Measurements from ENCODE around the gene KLHL40. TPM values are rescaled to one million over a fixed set of nuclear protein-coding genes. Genes with fewer than 3 reads are reported as not detected.

KLHL40 gene
- polyA plus RNA-seq, 1 experiment = not detected

DNA sequence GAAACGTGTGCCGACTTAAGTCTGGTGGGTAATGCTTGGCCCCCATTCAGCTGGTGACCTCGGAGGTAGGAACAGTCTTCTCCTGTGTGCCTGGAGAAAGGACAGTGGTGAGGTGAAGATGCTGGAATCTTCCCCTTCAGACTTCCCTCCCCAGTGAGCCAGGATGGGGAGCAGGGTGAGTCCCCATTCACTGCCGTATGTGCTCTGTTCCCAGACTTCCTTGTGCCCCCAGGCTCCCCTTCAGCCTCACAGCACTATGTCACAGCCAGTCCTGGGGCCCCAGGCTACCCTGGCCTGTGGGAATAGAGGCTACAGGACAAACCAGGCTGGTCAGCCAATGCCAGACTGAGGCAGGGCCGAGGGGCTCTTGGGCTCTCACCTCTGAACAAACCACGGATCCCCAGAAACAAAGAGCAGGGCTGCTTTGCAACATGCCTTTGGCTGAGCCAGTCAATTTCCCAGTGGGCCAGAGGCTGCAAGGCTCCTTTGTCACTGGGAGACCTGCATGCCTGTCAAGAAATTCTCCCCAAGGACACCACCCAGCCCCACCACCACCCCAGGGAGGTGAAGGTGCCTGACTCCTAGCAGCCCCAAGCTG is 49.0 kb downstream of the KLHL40 start:
- H3K27ac ChIP-seq (ENCODE audit: low read depth, low read length) = no peak overlapping the region
- H3K4me3 ChIP-seq (ENCODE audit: low read depth, low read length) = no peak overlapping the region
- H3K9me3 ChIP-seq (ENCODE audit: control insufficient read depth, insufficient read depth, low read length) = no peaks in the 10 kb centered on the region
- ChIA-PET POLR2A (no interaction called here), CTCF (interaction anchor here (1.9 kb wide), 1 partner anchor 10 kb away, joined by 9 read pairs; no protein-coding TSS in a partner anchor)
- TF ChIP-seq, protein P1, sequence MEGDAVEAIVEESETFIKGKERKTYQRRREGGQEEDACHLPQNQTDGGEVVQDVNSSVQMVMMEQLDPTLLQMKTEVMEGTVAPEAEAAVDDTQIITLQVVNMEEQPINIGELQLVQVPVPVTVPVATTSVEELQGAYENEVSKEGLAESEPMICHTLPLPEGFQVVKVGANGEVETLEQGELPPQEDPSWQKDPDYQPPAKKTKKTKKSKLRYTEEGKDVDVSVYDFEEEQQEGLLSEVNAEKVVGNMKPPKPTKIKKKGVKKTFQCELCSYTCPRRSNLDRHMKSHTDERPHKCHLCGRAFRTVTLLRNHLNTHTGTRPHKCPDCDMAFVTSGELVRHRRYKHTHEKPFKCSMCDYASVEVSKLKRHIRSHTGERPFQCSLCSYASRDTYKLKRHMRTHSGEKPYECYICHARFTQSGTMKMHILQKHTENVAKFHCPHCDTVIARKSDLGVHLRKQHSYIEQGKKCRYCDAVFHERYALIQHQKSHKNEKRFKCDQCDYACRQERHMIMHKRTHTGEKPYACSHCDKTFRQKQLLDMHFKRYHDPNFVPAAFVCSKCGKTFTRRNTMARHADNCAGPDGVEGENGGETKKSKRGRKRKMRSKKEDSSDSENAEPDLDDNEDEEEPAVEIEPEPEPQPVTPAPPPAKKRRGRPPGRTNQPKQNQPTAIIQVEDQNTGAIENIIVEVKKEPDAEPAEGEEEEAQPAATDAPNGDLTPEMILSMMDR (IDR thresholded peaks at IDR 0.05; ENCODE audit: low read depth, low read length) = no peak
- DNase-seq (ENCODE audit: low read depth, low spot score) = no peak
- H3K27me3 ChIP-seq (ENCODE audit: control insufficient read depth, insufficient read depth, low read length) = peaks cover 10% of the 10 kb centered on the region

GRCh38 chr3:42735019-42735418 is 49.7 kb downstream of the KLHL40 start:
- no peak for DNase-seq (ENCODE audit: low read depth, low spot score)
- Histone ChIP-seq H3K4me3 (ENCODE audit: low read depth, low read length) (no peak overlapping the region), H3K9me3 (ENCODE audit: control insufficient read depth, insufficient read depth, low read length) (no peaks in the 10 kb centered on the region), H3K27me3 (ENCODE audit: control insufficient read depth, insufficient read depth, low read length) (peaks cover 10% of the 10 kb centered on the region), H3K27ac (ENCODE audit: low read depth, low read length) (no peak overlapping the region)
- CTCF ChIA-PET = interaction anchor here (1.9 kb wide), 1 partner anchor 10 kb away, joined by 9 read pairs; no protein-coding TSS in a partner anchor
- TF ChIP-seq, protein P1 (IDR thresholded peaks at IDR 0.05; ENCODE audit: low read depth, low read length) = no peak
- POLR2A ChIA-PET = no interaction called here

DNA sequence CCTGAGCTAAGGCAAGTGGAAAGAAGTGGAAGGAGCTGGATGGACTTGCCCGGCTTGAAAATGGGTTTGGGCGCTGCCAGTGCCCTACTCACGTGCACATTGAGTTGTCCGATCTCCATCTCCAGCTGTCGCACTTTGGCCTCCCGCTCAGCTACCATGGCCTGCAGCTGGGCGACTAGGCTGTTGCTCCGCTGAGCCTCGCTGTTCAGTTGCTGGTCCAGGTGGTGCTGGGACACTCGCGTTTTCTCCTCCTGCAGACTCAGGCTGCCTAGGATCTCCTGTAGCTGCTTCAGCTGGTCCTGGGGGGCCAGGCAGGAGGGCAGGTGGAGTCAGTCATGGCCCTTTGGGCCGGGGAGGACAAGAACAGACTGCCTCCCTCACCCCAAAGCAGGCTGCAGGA is 50.3 kb downstream of the KLHL40 start:
- H3K27ac ChIP-seq (ENCODE audit: low read depth, low read length) = no peak overlapping the region
- no peak for DNase-seq (ENCODE audit: low read depth, low spot score)
- POLR2A ChIA-PET = no interaction called here
- H3K4me3 ChIP-seq (ENCODE audit: low read depth, low read length) = no peak overlapping the region
- CTCF ChIA-PET = interaction anchor here (1.9 kb wide), 1 partner anchor 9 kb away, joined by 9 read pairs; no protein-coding TSS in a partner anchor
- no peaks in the 10 kb centered on the region for H3K9me3 ChIP-seq (ENCODE audit: control insufficient read depth, insufficient read depth, low read length)
- H3K27me3 ChIP-seq (ENCODE audit: control insufficient read depth, insufficient read depth, low read length) = peaks cover 7% of the 10 kb centered on the region
- TF ChIP-seq, protein P1 (IDR thresholded peaks at IDR 0.05; ENCODE audit: low read depth, low read length) = no peak

- no peaks in the 10 kb centered on the region for H3K9me3 ChIP-seq (ENCODE audit: control insufficient read depth, insufficient read depth, low read length)
- H3K27me3 ChIP-seq (ENCODE audit: control insufficient read depth, insufficient read depth, low read length) = peaks cover 7% of the 10 kb centered on the region
- no peak for DNase-seq (ENCODE audit: low read depth, low spot score)
- no peak overlapping the region for H3K27ac ChIP-seq (ENCODE audit: low read depth, low read length)
- ChIA-PET POLR2A (no interaction called here), CTCF (interaction anchor here (0.5 to 1.9 kb wide), 2 partner anchors 9 to 21 kb away, joined by 4 to 9 read pairs; no protein-coding TSS in a partner anchor)
- TF ChIP-seq, protein P1 (IDR thresholded peaks at IDR 0.05; ENCODE audit: low read depth, low read length) = no peak
- no peak overlapping the region for H3K4me3 ChIP-seq (ENCODE audit: low read depth, low read length)
Measured at GRCh38 chr3:42736081-42736480, 50.7 kb downstream of the KLHL40 start.

DNA sequence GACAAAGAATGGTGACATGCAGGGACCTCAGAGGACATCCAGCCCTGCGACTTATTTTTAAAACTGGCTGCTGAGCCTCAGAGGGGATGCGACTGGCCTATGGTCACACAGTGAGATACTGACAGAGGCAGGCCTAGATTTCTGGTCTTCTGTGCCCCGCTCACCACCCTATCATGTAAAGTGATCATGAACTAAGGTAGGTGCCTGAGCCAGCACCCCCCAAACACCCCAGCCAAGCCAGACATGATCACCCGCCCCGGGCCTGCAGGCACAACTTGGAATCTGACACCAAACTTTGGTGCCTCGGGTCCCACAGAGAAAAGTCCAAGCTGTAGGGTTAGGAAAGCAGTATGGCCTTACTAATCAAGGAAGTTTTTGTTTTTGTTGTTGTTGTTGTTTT is 51.2 kb downstream of the KLHL40 start:
- ChIA-PET POLR2A (no interaction called here), CTCF (interaction anchor here (0.5 kb wide), 1 partner anchor 20 kb away, joined by 4 read pairs; no protein-coding TSS in a partner anchor)
- DNase-seq (ENCODE audit: low read depth, low spot score) = no peak
- H3K4me3 ChIP-seq (ENCODE audit: low read depth, low read length) = no peak overlapping the region
- H3K9me3 ChIP-seq (ENCODE audit: control insufficient read depth, insufficient read depth, low read length) = no peaks in the 10 kb centered on the region
- TF ChIP-seq, protein P1 (IDR thresholded peaks at IDR 0.05; ENCODE audit: low read depth, low read length) = no peak
- no peak overlapping the region for H3K27ac ChIP-seq (ENCODE audit: low read depth, low read length)
- peaks cover 7% of the 10 kb centered on the region for H3K27me3 ChIP-seq (ENCODE audit: control insufficient read depth, insufficient read depth, low read length)
